H1 (cell line): Measurements from ENCODE around the gene FLRT1.

ENCODE experiments used
- ATF3 ChIP-seq: IDR thresholded peaks from 2 replicates; pipeline ENCODE4 v1.6.1; 2011; ENCODE audit warnings: low read depth, mild to moderate bottlenecking, low read length; ENCODE audit not compliant: insufficient read depth
- EP300 ChIP-seq, 2 experiments: IDR thresholded peaks; 1 replicate in 1 of 2; 2 replicates in 1 of 2; pipeline ENCODE4 v1.6.1; 2011 to 2012; ENCODE audit warnings: low read depth in 2 of 2, low read length in 2 of 2, mild to moderate bottlenecking in 2 of 2, borderline replicate concordance in 1 of 2, inconsistent platforms in 1 of 2, moderate library complexity in 1 of 2
- GABPA ChIP-seq: IDR thresholded peaks from 2 replicates; pipeline ENCODE4 v1.6.1; 2011; ENCODE audit warnings: mild to moderate bottlenecking, low read length, moderate library complexity, borderline replicate concordance; ENCODE audit not compliant: insufficient read depth
- JUND ChIP-seq: IDR thresholded peaks from 2 replicates; pipeline ENCODE4 v1.6.1; 2011; ENCODE audit warnings: mild to moderate bottlenecking, improper control_type of control experiment, low read length
- POLR2AphosphoS5 ChIP-seq: IDR thresholded peaks from 2 replicates; pipeline ENCODE4 v1.6.1; 2011; ENCODE audit warnings: low read depth, low read length
- SIN3A ChIP-seq, 2 experiments: IDR thresholded peaks in 1 of 2; conservative IDR thresholded peaks in 1 of 2; 2 replicates each; pipeline ENCODE4 v1.6.1; 2011 to 2012; ENCODE audit warnings: low read length in 2 of 2, improper control_type of control experiment in 1 of 2, low read depth in 1 of 2, mild to moderate bottlenecking in 1 of 2

GRCh38 chr11:63997104-63997700, 38.5 kb upstream of the FLRT1 start:
- no peak for TF ChIP-seq SIN3A (conservative IDR thresholded peaks at IDR 0.05 in 1 of 2, IDR thresholded peaks at IDR 0.05 in 1 of 2; ENCODE audit: low read depth in 1 of 2, low read length in 2 of 2)
- no peak for TF ChIP-seq EP300 (IDR thresholded peaks at IDR 0.05; ENCODE audit: borderline replicate concordance in 1 of 2, low read depth in 2 of 2, low read length in 2 of 2)
- no peak for TF ChIP-seq ATF3
- no peak for TF ChIP-seq POLR2AphosphoS5
- TF ChIP-seq JUND, result no peak
- no peak for TF ChIP-seq GABPA
